Measurements from ENCODE around the gene ING3. TPM values are rescaled to one million over a fixed set of nuclear protein-coding genes. Genes with fewer than 3 reads are reported as not detected.
A peak's percentile ranks its signal among the peaks of the same experiment; 100 is the strongest.

ING3 gene
- total and polyA plus RNA-seq, 12 donors = 6.0 to 18.1 (median 13.5) TPM

DNA sequence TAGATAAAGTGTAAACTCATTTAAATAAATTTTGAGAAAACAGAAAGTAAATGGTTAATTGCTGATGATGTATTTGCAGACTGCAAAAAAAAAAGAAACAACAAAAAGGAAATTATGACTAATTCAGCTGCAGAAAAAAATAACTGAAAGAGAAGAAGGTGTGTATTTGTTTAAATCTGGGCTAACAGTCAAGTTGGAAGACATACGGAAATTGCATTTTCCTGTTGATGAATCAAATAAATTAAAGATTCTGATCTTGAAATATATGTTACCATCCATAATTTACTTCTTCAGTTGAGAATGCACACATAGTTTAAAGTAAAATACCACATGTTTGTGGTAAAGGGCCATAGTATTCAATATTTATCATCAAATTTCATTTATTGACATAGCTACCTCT lies 19.3 kb upstream of the ING3 start:
- no peaks in the 10 kb centered on the region for H3K36me3 ChIP-seq
- no peak for ATAC-seq
- TF ChIP-seq, protein P1, sequence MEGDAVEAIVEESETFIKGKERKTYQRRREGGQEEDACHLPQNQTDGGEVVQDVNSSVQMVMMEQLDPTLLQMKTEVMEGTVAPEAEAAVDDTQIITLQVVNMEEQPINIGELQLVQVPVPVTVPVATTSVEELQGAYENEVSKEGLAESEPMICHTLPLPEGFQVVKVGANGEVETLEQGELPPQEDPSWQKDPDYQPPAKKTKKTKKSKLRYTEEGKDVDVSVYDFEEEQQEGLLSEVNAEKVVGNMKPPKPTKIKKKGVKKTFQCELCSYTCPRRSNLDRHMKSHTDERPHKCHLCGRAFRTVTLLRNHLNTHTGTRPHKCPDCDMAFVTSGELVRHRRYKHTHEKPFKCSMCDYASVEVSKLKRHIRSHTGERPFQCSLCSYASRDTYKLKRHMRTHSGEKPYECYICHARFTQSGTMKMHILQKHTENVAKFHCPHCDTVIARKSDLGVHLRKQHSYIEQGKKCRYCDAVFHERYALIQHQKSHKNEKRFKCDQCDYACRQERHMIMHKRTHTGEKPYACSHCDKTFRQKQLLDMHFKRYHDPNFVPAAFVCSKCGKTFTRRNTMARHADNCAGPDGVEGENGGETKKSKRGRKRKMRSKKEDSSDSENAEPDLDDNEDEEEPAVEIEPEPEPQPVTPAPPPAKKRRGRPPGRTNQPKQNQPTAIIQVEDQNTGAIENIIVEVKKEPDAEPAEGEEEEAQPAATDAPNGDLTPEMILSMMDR (IDR thresholded peaks at IDR 0.05) = no peak

DNA sequence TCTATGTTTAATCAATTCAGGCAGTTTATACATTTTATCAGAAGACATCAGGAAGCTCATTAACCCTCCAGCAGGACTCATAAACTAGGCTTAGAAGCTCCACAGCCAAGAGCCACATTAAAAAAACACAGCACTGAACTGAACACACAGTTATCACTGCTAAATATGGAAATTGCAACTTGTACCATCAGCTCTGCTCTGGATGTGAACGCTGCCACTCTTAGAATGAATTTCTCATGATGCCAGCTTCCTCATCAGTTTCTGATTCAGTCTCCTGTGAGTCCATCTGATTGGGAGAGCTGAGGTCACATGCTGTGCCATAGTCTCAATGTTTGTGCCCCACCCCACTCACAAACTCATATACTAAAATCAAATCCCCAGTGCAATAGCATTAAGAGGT lies 17.1 kb upstream of the ING3 start:
- ATAC-seq = peak in 3 of 8 donors; percentile 31 to 37 (median 33)
- H3K9me3 ChIP-seq = no peaks in the 10 kb centered on the region

More for the DNA sequence above, 19.3 kb upstream of the ING3 start:
- intact Hi-C loops (cut with DNase I) = loop anchor here in 2 of 10 donors (10.0 kb wide), 1 partner anchor 66 kb away; no protein-coding TSS in a partner anchor
- 48 to 60% methylated on average over 1 of the region's 1 CpG for WGBS, 2 donors
- no peak for DNase-seq
- Histone ChIP-seq H3K4me3 (no peak overlapping the region), H3K4me1 (peaks cover 0 to 10% (median 0%) of the 10 kb centered on the region in 9 donors), H3K27me3 (no peaks in the 10 kb centered on the region), H3K9me3 (no peaks in the 10 kb centered on the region), H3K27ac (no peak overlapping the region)

GRCh38 chr7:120939345-120939744 lies 11.2 kb upstream of the ING3 start:
- TF ChIP-seq, protein P1 (IDR thresholded peaks at IDR 0.05) = no peak
- DNase-seq = no peak
- H3K27me3 ChIP-seq = no peaks in the 10 kb centered on the region
- intact Hi-C loops (cut with DNase I) = loop anchor here in 5 of 10 donors (5.0 to 10.0 kb wide), 4 partner anchors 75 to 147 kb away; partner anchors contain the start of gene TSPAN12 (in 1 of the 5)
- H3K4me1 ChIP-seq = peaks cover 0 to 9% (median 0%) of the 10 kb centered on the region in 9 donors
- WGBS, 2 donors = 96% methylated on average over 3 of the region's 3 CpGs
- no peak for ATAC-seq
- H3K9me3 ChIP-seq = no peaks in the 10 kb centered on the region
- H3K4me3 ChIP-seq = no peak overlapping the region
- H3K27ac ChIP-seq = no peak overlapping the region
- no peaks in the 10 kb centered on the region for H3K36me3 ChIP-seq

More for the DNA sequence above, 17.1 kb upstream of the ING3 start:
- Histone ChIP-seq H3K4me3 (no peak overlapping the region), H3K27ac (no peak overlapping the region), H3K27me3 (no peaks in the 10 kb centered on the region), H3K4me1 (peaks cover 0 to 10% (median 0%) of the 10 kb centered on the region in 9 donors), H3K36me3 (no peaks in the 10 kb centered on the region)
- intact Hi-C loops (cut with DNase I) = loop anchor here in 2 of 10 donors (10.0 kb wide), 1 partner anchor 69 kb away; no protein-coding TSS in a partner anchor
- TF ChIP-seq, protein P1 (IDR thresholded peaks at IDR 0.05) = no peak
- no peak for DNase-seq
- 19 to 37% methylated on average over 1 of the region's 1 CpG for WGBS, 2 donors

- intact Hi-C loops (cut with DNase I) = loop anchor here in 6 of 10 donors (1.0 to 5.0 kb wide), 4 partner anchors 134 to 136 kb away; no protein-coding TSS in a partner anchor
- H3K27ac ChIP-seq = peak overlapping the region in 2 of 10 donors; percentile 22 to 23
- no peak for DNase-seq
- 5 to 18% methylated on average over 1 of the region's 1 CpG for WGBS, 2 donors
- peak in 2 of 8 donors; percentile 51 to 64 for ATAC-seq
- H3K36me3 ChIP-seq = no peaks in the 10 kb centered on the region
- peaks cover 0 to 9% (median 0%) of the 10 kb centered on the region in 9 donors for H3K4me1 ChIP-seq
- no peaks in the 10 kb centered on the region for H3K9me3 ChIP-seq
- TF ChIP-seq, protein P1 (IDR thresholded peaks at IDR 0.05) = peak in 7 of 9 donors; percentile 30 to 63 (median 51)
- no peaks in the 10 kb centered on the region for H3K27me3 ChIP-seq
- no peak overlapping the region for H3K4me3 ChIP-seq
Observed at GRCh38 chr7:120941064-120941463, 9.5 kb upstream of the ING3 start.
